Neural crest cell (in vitro differentiated cells): ENCODE results near the gene INSM1. TPM values are rescaled to one million over a fixed set of nuclear protein-coding genes. Genes with fewer than 3 reads are reported as not detected.
A peak's percentile ranks its signal among the peaks of the same experiment; 100 is the strongest.

ENCODE experiments used
- DNase-seq: peaks from one replicate; pipeline ENCODE4 v3.0.0; 2021; ENCODE audit warnings: low read depth, mixed read lengths, low spot score
- H3K27ac Mint-ChIP-seq: one replicate; pipeline ENCODE4 v1.8.0; 2021; ENCODE audit warnings: mild to moderate bottlenecking, mixed read lengths; ENCODE audit not compliant: unreplicated experiment
- H3K27me3 Mint-ChIP-seq: 2 replicates; pipeline ENCODE4 v1.8.0; 2021; ENCODE audit warnings: low read depth, mild to moderate bottlenecking, mixed read lengths
- H3K36me3 Mint-ChIP-seq: 2 replicates; pipeline ENCODE4 v1.8.0; 2021; ENCODE audit warnings: low read depth, mild to moderate bottlenecking, mixed read lengths
- H3K4me1 Mint-ChIP-seq: 2 replicates; pipeline ENCODE4 v1.8.0; 2021; ENCODE audit warnings: mixed read lengths
- H3K4me3 Mint-ChIP-seq: one replicate; pipeline ENCODE4 v1.8.0; 2021; ENCODE audit warnings: mild to moderate bottlenecking, mixed read lengths
- H3K9me3 Mint-ChIP-seq: 2 replicates; pipeline ENCODE4 v1.8.0; 2021; ENCODE audit warnings: mixed read lengths
- total RNA-seq: library from RNA; stranded (reverse); gene quantifications from 2 replicates; pipeline ENCODE4 v1.2.1, GENCODE V29; 2021
- TF ChIP-seq, protein P1 (sequence below): fragments of 200-600 bp; sonication (generic); conservative IDR thresholded peaks from 2 replicates; pipeline ENCODE4 v1.5.0; 2021; ENCODE audit warnings: antibody characterized with exemption, mild to moderate bottlenecking

INSM1 gene
- total RNA-seq, 1 donor from 2014 or later, result 22.6 TPM

DNA sequence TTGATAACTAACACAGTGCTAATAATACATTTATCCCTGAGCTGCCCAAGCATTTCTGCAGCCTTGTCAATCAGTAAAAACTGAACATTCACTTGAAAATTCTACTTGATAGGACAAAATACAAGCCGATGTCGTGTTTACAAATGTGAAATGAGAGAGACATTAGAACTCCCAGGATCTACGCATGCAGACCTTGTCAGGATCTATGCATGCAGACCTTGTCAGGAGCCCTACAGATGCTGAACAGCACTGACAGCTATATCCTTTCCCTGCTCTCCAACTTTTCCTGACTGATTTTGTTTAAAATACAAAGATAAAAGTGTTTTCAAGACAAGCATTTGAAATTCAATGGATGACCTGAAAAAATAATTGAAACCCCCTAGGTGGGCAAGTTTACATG lies 28.9 kb downstream of the INSM1 start:
- H3K36me3 Mint-ChIP-seq, result peaks cover 5% of the 10 kb centered on the region
- H3K9me3 Mint-ChIP-seq, result no peaks in the 10 kb centered on the region
- H3K27me3 Mint-ChIP-seq, result peaks cover 92% of the 10 kb centered on the region
- H3K4me1 Mint-ChIP-seq, result peaks cover 42% of the 10 kb centered on the region
- H3K4me3 Mint-ChIP-seq, result peak overlapping the region; percentile 4
- H3K27ac Mint-ChIP-seq, result peak overlapping the region; percentile 93
- no peak for DNase-seq
- TF ChIP-seq, protein P1, sequence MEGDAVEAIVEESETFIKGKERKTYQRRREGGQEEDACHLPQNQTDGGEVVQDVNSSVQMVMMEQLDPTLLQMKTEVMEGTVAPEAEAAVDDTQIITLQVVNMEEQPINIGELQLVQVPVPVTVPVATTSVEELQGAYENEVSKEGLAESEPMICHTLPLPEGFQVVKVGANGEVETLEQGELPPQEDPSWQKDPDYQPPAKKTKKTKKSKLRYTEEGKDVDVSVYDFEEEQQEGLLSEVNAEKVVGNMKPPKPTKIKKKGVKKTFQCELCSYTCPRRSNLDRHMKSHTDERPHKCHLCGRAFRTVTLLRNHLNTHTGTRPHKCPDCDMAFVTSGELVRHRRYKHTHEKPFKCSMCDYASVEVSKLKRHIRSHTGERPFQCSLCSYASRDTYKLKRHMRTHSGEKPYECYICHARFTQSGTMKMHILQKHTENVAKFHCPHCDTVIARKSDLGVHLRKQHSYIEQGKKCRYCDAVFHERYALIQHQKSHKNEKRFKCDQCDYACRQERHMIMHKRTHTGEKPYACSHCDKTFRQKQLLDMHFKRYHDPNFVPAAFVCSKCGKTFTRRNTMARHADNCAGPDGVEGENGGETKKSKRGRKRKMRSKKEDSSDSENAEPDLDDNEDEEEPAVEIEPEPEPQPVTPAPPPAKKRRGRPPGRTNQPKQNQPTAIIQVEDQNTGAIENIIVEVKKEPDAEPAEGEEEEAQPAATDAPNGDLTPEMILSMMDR, result no peak

DNA sequence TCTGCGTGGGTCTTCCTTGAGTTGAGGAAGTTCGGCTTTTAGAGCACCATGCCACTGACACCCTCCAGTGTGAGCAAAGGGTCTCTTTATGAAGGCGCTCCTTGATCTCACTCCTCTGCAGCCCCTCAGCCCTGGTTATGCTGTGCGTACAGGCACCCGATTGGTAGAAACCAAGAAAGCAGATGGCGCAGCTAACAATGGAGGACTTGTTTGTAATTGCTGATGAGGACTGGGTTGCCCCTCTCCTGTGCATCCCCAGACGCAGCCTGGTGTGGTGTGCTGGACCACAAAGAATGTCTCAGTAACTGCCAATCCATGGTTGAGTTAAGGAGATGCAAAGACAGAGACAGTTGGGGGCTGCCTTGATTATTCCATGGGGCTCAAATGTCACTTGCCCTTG lies 30.2 kb downstream of the INSM1 start:
- no peak for DNase-seq
- TF ChIP-seq, protein P1, result no peak
- Mint-ChIP-seq H3K4me1 (peaks cover 34% of the 10 kb centered on the region), H3K4me3 (peak overlapping the region; percentile 47), H3K27ac (peak overlapping the region; percentile 81), H3K9me3 (no peaks in the 10 kb centered on the region), H3K36me3 (peaks cover 5% of the 10 kb centered on the region), H3K27me3 (peaks cover 87% of the 10 kb centered on the region)

DNA sequence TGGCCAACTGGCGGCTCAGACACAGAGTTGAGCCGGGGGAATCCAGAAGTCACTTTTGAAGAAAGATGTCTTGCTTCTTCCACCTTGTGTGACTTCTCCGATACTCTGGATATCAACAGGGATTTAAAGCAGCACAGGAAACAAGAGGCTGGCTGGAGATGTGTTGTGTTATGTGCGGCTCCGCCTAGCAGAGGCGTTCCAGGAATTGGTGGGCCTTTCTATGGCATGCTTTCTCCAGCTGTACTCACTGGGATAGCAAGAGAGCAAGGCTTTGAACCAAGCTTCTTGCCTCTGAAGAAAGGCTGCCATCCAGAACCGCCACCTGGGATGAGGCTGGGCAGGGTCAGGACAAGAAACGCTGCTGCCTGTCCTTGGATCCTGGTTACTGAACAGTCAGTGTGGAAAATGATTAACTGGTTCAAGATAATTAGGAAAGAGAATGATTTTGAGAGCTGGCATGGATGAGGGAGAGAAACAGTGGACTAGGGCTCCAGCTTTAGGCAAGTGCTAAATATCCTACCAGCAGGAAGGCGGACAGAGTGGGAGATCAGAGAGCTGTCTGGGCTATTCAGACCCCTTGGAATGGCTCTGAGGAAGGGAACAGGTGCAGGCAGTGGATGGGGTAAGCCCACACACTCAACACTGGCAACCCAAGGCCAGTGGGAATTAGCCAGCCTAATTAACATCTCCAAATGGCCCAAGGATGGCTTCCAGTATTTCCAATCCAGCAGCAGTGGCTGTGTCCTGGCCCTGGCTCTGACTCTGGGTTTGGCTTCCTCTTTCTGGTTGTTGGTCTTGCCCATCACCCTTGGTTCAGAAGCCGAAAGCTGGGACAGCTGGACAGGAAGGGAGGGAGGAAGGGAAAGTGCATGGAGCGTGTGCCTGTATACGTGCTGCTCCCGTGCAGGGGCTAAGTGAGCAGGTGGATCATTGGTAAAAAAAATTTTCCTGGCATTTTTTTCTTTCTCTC lies 31.9 kb downstream of the INSM1 start:
- no peak for DNase-seq
- no peak overlapping the region for H3K4me3 Mint-ChIP-seq
- no peaks in the 10 kb centered on the region for H3K9me3 Mint-ChIP-seq
- TF ChIP-seq, protein P1, result no peak
- peaks cover 5% of the 10 kb centered on the region for H3K36me3 Mint-ChIP-seq
- peaks cover 85% of the 10 kb centered on the region for H3K27me3 Mint-ChIP-seq
- H3K4me1 Mint-ChIP-seq, result peaks cover 23% of the 10 kb centered on the region
- H3K27ac Mint-ChIP-seq, result no peak overlapping the region

DNA sequence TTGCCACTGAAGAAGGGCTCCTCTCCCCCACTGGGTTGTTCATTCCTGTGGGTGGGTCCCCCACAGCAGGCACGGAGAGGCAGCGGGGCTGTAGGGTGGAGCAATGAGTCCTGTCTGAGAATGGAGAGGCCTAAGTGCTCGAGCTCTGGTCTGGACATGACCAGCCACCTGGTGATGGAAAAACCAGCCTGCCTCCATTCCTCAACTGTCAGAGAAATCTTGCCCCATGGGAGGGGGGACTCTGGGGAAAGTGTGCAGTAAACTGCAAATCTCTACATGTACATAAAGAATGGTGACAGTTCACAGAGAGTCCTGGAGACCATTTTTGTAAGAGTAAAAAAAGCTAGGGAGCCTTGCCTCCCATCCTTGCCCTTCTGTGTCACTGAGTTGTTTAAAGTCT lies 34.1 kb downstream of the INSM1 start:
- Mint-ChIP-seq H3K4me3 (no peak overlapping the region), H3K27ac (no peak overlapping the region), H3K9me3 (no peaks in the 10 kb centered on the region), H3K27me3 (peaks cover 81% of the 10 kb centered on the region), H3K36me3 (peaks cover 5% of the 10 kb centered on the region), H3K4me1 (peaks cover 8% of the 10 kb centered on the region)
- no peak for DNase-seq
- TF ChIP-seq, protein P1, result no peak

DNA sequence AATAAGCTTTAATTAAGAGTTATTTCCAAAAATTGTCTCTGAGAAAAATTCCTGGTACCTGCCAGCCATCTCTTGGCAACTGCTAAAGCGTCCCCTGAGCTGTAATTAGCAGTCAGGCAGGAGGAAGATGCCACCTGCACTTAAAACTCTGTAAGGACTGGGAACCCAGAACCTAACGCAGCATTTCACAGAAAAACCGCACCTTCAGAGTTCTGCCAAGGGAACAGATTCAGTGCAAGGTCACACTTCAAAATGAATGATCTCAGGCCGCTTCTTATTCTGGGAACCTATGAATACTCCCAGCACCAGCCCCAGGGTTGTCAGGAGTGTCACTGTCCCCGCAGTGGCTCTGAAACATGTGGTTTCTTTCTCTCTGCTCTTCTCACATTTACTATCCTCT lies 36.7 kb downstream of the INSM1 start:
- Mint-ChIP-seq H3K4me1 (peaks cover 1% of the 10 kb centered on the region), H3K4me3 (no peak overlapping the region), H3K9me3 (no peaks in the 10 kb centered on the region), H3K27me3 (peaks cover 65% of the 10 kb centered on the region), H3K36me3 (peaks cover 1% of the 10 kb centered on the region), H3K27ac (no peak overlapping the region)
- TF ChIP-seq, protein P1, result no peak
- no peak for DNase-seq
